Iris pigment epithelial cell (primary cell): ENCODE results near the gene USB1.

Source experiments
- DNase-seq: peaks from one replicate; pipeline ENCODE4 v3.0.0-alpha.2; 2011; ENCODE audit warnings: low read depth

The USB1 gene, protein sequence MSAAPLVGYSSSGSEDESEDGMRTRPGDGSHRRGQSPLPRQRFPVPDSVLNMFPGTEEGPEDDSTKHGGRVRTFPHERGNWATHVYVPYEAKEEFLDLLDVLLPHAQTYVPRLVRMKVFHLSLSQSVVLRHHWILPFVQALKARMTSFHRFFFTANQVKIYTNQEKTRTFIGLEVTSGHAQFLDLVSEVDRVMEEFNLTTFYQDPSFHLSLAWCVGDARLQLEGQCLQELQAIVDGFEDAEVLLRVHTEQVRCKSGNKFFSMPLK

DNA sequence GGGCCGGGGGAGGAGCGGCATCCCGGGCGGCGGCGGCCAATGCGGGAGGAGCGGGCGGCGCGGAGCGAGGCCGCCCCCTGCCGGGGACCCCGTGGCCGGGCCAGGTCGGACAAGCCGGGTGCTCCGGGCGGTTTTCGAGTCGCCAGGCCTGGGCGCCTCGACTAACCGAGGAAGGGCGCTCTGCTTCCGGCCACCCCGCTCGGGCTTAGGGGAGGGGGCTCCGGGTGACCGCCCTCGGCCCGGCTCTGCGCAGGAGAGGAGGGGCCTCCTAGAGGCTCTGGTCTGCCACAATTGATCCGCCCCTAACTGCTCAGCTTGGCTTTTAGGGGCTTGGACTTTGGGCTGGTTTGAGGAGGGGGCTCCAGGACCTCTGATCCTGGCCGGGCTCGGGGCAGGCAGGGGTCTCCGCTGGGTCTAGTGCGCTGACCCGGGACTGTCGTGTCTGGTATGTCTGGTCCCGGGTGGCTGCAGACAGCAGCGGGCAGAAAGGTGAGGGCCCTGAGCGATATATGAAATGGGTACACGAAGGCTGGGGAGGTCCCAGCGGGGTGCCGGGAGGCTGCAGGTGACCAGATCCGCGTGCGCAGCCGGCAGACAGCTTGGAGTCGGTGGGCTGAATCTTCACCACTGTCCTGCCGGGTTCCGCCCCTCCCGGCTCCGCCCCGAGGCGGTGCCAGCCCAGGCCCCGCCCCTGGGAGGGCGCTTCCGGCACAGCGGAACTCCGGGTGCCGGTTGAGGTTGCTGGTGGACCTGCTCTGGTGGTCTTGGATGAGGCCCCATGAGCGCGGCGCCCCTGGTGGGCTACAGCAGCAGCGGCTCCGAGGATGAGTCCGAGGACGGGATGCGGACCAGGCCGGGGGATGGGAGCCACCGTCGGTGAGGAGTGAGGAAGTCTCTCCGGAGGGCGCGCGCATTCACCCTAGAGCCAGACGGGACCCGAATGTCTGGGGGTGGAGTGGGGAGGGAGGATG lies at the start of gene USB1:
Gene USB1 (plus strand): TSS at position 702 of the 971 bp plus-strand sequence. CDS start 77 bp downstream, at position 779.
- DNase-seq = peak; percentile 83

DNA sequence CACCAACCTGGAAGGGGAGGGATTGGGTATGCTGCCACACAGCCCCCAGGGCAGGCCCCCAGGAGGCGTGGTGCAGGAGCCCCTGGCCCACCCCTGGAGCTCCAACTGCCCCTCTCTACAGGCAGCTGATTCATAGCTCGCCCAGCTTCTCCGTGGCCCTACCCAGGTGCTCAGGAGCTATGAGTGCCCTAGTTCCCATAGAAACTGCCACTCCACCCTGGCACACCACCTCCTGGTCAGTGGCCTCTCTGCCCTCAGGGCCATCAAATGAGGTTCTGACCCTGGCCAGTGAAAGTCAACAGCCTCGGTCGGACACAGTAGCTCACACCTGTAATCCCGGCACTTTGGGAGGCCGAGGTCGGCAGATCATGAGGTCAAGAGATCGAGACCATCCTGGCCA lies 48.3 kb upstream of the USB1 start:
- no peak for DNase-seq

DNA sequence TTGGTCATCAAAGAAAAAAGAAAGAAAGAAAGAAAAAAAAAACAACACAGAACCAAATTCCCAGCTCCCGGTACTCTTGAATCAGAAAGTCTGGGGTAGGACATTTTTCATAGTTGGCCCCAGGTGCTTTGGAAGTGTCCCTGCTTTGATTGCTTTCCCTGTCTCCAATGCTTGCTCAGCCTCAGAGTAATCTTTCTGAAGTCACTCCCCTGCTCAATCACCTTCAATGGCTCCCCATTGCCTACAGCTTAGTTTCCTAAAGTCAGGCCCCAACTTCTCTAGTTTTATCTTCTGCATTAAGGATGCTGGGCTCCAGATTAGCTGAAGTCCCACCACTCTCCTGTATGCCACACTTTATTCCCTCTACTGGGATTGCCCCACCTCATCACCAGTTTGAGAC lies 47.4 kb upstream of the USB1 start:
- no peak for DNase-seq

DNA sequence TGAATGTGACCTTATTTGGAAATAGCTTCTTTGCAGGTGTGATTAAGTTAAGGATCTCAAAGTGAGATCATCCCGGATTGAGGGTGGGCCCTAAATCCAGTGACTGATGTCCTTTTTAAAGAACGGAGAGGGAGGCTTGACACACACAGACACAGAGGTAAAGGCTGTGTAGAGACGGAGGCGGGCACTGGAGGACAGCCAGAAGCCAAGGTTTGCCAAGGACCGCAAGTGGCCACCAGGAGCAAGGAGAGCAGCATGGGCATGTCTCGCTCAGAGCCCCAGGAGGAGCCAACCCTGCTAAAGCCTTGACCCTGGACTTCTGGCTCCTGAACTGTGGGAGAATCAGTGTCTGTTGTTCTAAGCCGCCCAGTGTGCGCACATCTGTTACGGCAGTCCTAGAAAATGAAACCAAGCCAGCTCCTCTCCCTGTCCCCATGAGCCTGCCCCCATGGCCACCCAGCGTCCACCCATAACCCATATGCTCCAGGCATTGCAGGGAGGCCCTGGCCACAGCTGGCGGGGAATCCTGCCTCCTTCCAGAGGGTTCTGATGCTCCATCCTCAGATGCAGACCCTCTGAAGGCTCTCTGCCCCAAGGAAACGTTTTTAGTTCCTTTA lies 45.5 kb upstream of the USB1 start:
- no peak for DNase-seq

DNA sequence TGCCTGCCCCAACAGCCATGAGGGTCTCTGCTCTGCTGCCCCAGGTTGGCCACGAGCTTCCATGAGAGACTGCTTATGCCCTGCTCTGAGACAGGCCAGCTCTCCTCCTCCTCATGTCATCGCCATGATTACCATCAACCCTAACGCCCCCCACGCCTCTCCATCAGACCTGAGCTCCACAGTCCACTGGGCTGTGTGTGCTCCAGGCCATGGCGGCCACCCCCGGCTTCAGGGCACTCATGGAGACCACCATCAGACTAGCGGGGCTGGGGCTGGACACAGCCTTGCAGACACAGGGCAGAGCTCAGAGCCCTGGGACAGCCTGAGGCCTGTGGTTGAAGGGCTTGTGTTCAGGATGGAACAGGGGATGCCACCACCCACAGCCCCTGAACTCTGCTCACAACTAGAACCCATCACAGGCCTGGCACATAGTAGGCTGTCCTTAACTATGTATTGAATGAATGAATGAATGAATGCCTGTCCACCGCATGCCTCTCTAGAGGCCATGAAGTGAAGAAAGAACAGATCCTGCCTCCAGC lies 44.9 kb upstream of the USB1 start:
- no peak for DNase-seq

DNA sequence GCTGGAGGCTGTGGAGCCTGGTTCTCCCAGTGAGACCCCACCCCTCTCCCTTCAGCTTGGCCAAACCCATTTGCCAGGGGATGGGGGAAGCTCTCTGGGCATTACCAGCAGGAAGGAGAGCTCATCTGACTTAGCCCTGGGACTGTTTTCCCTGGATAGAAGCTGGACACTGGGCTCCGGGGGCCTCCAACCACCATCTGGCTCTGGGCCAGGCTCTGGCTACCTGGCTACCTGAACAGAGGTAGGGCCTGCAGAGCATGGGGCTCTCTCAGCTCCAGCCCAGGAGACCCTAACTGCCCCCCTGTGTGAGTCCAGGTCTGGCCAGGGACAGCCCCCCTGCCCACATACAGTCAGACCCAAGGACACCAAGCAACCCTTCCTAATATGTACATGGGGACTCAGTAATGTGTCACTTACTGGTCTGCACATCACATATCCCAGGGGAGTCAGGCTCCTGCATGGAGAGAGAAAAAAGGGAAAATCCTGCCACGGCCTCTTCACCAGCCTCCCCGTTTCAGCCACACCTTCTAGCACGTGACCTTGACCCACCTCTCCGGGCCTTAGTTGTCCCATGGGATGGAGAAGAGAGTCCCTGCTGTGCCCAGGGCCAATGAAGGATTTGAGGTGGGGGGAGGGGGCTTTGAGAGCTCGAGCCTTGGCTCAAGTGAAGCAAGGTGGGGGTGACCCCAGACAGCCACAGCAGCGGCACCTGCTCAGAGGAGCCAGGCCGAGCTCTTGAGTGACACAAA lies 44.1 kb upstream of the USB1 start:
- no peak for DNase-seq

DNA sequence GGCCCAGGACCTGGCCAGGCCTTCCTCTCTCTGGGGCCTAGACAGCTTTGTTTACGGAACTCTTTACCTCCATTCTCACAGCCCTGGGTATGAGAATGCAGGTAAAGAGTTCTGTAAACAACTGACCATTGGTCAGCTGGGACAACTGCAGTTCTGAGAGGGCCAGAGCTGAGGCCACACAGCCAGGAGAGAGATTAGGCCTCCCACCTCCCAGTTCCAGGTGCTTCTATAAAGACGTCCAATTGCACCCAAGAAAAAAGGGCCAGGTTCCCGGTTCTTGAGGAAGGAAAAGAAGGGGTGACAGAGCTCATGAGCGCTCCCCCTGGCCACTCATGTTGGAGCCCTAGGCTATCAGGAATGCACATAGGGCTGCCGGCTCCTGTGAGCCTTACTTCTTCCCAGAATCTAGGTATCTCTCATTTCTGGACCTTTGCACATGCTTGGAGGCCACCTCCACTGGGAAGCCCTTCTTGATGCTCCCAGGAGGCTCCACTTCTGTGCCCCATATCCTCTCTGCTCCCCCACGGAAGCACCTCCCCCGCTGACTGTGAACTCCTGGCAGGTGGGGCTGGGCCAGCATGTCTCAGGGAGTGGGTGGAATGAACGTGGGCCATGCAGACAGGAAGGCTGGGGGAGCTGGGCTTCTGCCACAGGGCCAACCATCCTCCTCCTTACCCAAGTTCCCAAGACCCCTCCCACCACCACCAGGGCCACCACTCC lies 43.4 kb upstream of the USB1 start:
- no peak for DNase-seq

DNA sequence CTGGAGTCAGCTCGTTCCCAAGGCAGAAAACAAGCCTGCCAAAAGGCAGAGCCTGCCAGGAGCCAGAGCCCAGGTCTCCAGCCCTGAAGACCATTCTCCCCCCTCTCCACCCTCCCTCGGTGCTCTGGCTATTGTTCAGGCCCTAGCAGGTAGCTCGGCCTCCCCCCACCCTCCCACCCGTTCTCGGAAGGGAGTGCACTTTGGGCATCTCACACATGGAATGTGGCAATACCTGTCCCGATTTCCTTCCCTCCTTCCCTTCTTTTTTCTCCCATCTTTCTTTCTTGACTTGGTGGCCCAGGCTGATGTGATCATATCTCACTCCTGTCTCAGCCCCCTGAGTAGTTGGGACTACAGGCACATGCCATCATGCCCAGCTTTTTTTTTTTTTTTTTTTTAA lies 42.7 kb upstream of the USB1 start:
- no peak for DNase-seq

DNA sequence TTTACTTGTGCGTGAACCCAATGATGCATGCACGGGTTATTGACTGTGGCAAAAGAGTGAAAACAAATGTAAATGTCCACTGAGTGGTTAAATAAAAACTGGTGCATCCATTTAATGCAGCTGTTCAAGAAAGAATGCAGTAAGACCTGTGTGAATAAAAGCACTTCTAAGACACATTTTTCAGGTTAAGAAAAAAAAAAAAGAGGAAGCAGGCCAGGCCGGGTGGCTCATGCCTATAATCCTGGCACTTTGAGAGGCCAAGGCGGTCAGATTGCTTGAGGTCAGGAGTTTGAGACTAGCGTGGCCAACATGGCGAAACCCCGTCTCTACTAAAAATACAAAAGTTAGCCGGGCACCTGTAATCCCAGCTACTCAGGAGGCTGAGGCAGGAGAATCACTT lies 42.1 kb upstream of the USB1 start:
- no peak for DNase-seq

DNA sequence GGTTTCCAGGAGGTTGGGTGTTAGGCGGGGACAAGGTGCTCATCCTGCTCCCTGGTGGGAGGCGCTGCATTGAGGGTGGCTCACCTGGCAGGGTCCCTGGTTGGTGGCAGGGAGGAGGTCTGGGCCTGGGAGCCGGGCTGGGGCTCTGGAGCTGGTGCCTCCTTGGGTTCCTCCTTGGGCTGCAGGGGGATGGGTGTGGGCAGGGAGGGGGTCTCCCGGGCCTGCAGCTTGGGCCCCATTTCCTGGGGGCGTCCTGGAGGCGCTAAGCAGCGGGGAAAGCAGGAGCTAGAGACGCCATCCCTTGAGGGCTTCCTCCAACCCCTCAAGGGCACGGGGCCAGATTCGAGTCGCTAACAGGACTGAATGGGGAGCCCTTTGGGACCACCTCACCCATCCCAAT lies 41.4 kb upstream of the USB1 start:
- no peak for DNase-seq

DNA sequence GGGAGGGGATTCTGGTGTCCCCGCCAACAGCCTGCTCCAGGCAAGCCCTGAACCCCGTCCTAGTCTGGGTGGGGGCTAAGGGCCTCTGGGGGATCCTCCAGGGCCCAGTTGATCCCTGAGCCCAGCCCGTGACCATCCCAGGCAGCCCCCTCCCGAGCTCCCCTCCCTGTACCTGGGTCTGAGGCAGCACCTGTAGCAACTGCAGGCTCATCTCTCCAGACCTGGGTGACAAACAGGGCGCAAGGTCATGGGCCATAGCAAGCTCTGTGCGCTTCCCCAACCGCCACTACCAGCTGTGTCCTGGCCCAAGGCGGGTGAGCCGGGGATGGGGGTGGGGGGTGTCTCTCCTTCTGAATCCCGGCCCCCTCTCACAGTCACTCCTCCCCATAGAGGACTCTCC lies 40.9 kb upstream of the USB1 start:
- DNase-seq = no peak

DNA sequence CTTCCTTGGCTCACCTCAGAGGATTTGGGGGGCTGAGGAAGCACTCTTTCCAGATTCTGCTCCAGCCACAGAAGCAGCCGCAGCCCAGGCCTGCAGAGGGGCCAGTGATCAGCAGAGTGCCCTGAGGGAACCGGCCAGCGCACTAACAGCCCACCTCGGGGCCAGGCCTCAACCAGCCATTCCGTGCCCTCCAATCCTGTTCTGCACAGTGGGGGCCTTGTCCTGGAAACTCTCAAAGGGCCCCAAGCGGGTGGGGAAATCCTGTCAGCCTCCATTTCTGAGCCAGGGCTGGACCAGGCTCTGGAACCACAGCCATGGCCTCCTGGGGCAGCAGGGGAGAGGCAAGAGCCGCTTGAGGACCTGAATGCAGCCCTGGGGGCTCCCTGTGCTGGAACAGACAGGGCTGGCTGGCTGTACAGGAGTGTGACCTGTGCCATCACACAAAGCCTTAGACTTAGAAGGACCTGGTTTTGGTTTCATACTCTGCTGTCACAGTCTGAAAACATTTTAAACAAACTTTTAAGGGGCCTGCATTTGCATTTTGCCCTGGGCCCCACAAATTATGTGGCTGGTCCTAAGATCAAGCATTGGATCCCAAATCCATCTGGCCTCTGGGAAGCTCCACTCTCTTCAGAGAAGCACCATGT lies 40.3 kb upstream of the USB1 start:
- no peak for DNase-seq

DNA sequence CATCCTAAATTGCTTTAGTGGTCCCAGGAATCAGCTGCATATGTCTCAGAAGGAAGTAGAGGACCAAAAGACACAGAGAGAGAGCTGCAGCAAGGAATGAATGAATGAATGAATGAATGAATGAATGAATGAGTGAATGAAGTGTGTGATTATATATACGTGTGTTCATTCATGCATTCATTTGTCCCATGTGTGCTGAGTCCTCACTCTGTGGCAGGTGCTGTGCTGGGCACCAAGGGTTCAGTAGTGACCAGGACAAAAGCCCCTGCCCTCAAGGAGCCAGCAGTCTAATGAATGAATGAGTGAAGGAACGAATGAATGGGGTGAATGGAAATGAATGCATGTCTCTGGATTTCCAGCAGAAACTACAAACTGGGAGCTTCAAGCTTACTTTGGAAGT lies 39.7 kb upstream of the USB1 start:
- DNase-seq = no peak

DNA sequence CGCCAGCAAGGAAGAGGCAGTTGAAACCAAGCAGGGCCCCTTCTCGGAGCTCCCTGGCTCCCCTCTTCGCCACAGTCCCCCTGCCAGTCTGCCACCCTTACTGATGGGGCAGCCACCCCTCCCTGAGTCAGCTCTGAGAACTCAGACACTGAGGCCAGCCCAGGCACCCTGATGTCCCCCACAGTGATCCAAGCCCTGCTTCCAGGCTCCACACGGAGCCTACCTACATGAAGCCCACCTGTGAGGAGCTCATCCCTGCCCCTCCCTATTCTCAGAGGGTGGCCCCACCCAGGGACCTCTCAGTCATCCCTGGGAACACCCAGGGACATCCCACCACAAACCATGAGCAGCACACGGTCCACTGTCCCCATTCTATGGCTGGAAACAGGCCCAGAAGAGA lies 39.2 kb upstream of the USB1 start:
- DNase-seq = no peak

DNA sequence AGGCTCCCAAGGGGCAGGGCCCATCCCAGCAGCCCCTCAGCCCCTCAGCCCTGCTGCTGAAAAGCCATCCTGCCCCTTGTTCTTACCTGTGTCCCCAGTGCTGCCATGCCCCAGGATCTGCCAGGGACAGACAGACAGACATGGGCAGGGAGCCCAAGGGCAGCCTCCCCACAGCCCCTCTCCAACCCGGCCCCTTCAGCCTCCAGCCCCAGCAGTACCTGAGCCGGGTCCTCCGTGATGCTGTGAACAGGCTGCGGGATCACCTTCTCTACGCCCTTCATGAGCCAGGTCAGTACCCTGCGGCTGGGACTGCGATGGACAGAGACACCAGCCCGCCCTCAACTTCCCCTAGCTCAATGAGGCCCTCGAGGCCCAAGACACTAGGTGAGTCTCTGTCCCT lies 38.5 kb upstream of the USB1 start:
- DNase-seq = no peak

DNA sequence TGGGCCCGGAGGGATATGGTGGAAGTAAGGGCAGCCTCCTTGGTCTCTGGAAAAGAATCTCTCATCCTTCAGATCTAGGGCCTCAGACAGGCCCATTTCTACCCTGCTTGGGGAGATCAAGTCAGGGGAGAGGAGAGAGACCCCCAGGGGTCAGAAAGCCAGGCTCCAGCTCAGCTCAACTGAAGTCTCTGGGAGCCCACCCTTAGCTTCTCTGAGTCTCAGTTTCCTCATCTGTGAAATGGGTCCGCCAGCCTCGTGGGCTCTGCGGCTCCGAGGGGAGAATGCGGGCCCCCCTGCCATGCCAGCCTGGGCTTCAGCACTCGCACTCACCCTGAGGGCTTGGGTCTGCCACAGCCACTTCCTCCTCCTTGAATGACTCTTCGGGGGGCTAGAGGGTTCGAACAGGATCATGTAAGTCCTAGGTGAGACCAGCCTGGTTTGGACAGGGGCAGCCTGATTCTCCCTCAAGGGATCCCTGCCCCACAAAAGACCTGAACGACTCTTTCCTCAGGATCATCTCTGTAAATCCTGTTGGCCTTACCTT lies 37.0 kb upstream of the USB1 start:
- no peak for DNase-seq

DNA sequence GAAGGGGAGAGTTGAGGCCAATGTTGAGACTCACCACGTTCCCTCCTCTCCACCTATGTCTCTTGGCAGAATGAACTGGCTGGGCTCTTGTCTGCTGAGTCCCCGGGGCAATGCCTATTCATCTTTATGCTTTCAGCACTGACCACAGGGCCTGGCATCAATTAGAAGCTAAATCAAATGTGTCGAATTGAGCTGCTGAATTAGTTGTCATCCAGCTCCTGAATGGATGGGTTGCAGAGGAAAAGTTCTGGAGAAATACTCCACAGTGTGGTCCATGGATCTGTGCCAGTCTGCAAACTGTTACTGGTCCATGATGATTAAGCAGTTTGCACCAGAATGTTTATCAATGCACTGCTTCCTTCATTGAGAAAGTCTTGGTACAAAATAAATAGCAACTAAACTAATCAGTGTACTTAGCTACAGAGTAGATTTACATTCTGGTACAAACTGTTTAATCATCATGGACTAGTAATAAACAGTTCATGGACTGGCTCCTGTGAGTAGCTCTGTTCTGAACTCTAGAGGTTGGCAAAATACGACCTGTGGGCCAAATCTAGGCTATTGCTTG lies 34.9 kb upstream of the USB1 start:
- DNase-seq = peak; percentile 31

DNA sequence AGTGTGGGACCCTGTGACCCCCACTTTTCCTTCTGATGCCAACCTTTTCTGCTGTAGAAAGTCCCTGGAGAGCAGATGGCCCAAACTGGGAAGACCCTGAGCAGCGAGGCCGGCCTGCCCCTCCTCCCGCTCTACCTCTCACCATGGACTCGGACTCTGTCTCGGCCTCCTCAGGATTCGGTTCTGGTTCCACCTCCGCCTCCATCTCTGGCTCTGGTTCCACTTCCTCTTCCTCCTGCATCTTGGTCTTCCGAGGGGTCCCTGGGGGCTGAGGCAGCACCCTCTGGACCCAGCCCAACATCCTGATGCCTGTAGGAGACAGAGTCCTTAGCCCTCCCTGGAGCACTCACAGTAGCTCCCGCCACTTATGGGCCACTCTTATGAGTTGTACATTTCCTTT lies 34.2 kb upstream of the USB1 start:
- no peak for DNase-seq

DNA sequence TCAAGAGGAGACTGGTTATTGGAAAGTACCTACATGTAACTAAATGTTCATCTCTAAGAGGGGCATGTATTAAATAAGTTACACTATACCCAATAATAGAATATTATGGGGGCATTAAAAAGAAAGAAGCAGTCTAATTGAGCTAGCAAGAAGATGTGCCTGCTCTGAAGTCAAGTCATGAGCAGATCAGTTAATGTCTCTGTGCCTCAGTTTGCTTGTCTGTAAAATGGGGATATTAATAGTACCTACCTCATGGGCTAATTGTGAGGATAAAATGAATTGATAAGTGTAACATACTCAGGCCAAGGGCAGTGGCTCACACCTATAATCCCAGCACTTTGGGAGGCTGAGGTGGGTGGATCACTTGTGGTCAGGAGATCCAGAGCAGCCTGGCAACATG lies 33.3 kb upstream of the USB1 start:
- no peak for DNase-seq

DNA sequence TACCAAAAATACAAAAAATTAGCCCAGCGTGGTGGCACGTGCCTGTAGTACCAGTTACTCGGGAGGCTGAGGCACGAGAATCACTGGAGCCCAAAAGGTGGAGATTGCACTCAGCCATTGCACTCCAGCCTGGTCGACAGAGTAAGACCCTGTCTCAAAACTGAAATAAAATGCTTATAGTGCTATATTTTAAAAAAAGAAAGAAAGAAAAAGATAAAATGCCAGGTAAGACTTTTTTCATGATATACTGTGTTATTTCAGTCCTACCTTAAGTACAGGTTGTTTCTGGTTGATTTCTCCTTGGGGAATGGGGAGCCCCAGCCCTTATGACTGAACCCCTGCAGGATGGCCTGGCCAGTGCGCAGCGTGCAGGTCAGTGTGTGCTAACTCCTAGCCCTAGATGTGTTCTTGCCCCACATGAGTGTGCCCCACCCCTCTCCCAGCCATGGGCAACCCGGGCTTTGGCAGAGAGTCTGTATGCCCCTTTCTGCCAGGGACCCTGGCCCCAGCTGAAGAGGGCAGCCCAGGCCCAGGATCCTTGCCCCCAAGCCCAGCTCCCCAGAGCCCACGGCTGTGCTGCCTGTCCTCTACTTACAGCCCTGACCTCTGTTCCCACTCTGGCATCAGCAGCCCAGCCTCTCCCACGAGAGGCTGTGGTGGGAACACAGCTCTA lies 31.6 kb upstream of the USB1 start:
- DNase-seq = no peak
